Panc1 (cell line): ENCODE measurements around the gene PELI3. TPM values are rescaled to one million over a fixed set of nuclear protein-coding genes. Genes with fewer than 3 reads are reported as not detected.

Source experiments
- ATAC-seq: fragments of 200-7000 bp; cut with Tn5 transposase; 2 replicates; pipeline ENCODE4 v1.9.1; 2020; ENCODE audit warnings: mild to moderate bottlenecking, moderate library complexity
- BruUV-seq: library from RNA; stranded (reverse); fragments of 400-500 nt; replicated peaks from 2 replicates; lab custom pipeline; 2021; lab: Mats Ljungman, UMichigan
- CTCF ChIA-PET: fragments of 300-600 bp; sonication (Branson Sonifier 250); formaldehyde crosslinking; loops from one replicate; lab custom pipeline; 2022; ENCODE audit warnings: antibody characterized with exemption; lab: Charles Lee
- POLR2A ChIA-PET: fragments of 300-600 bp; sonication (Branson Sonifier 250); formaldehyde crosslinking; loops from one replicate; lab custom pipeline; 2022; ENCODE audit warnings: antibody characterized with exemption; lab: Charles Lee
- DNase-seq: peaks from one replicate; pipeline ENCODE4 v3.0.0-alpha.2; 2010; ENCODE audit warnings: low read depth, low spot score
- H3K27ac ChIP-seq: 2 replicates; pipeline ENCODE4 v1.5.1; 2011; ENCODE audit warnings: mild to moderate bottlenecking, low read length, inconsistent platforms
- H3K27me3 ChIP-seq: fragments of 200-500 bp; sonication (Bioruptor generic); 2 replicates; pipeline ENCODE4 v1.6.0; 2014; ENCODE audit warnings: low read length, inconsistent platforms; ENCODE audit not compliant: control insufficient read depth, insufficient read depth
- H3K36me3 ChIP-seq: fragments of 200-500 bp; sonication (Bioruptor generic); 2 replicates; pipeline ENCODE4 v1.5.1; 2014; ENCODE audit warnings: inconsistent platforms, mild to moderate bottlenecking, low read length, moderate library complexity; ENCODE audit not compliant: control insufficient read depth, insufficient read depth
- H3K4me1 ChIP-seq: 2 replicates; pipeline ENCODE4 v1.5.1; 2011; ENCODE audit warnings: inconsistent platforms, mild to moderate bottlenecking, low read length, moderate library complexity; ENCODE audit not compliant: control insufficient read depth, insufficient read depth
- H3K4me3 ChIP-seq, 2 experiments: 2 replicates each; pipeline ENCODE4 v1.5.1; 2011 to 2012; ENCODE audit warnings: low read depth in 2 of 2, low read length in 2 of 2, mild to moderate bottlenecking in 2 of 2, inconsistent platforms in 1 of 2, moderate library complexity in 1 of 2
- H3K9me3 ChIP-seq: fragments of 200-500 bp; sonication (Bioruptor generic); 2 replicates; pipeline ENCODE4 v1.5.1; 2014; ENCODE audit warnings: low read depth, mild to moderate bottlenecking, inconsistent platforms, low read length, moderate library complexity; ENCODE audit not compliant: control insufficient read depth, insufficient read depth
- CTCF ChIP-seq: fragments of 450-650 bp; IDR thresholded peaks from 2 replicates; pipeline ENCODE4 v1.5.1; 2017; ENCODE audit warnings: mild to moderate bottlenecking
- POLR2AphosphoS5 ChIP-seq: IDR thresholded peaks from 2 replicates; pipeline ENCODE4 v1.6.1; 2012; ENCODE audit warnings: mild to moderate bottlenecking, low read depth, low read length, moderate library complexity
- REST ChIP-seq, 2 experiments: IDR thresholded peaks; 2 replicates each; pipeline ENCODE4 v1.6.1; 2011 to 2012; ENCODE audit warnings: low read depth in 2 of 2, control low read depth in 1 of 2, low read length in 1 of 2, mild to moderate bottlenecking in 1 of 2, moderate library complexity in 1 of 2; ENCODE audit not compliant: insufficient read depth in 1 of 2
- SIN3A ChIP-seq: IDR thresholded peaks from 2 replicates; pipeline ENCODE4 v1.6.1; 2012; ENCODE audit warnings: low read depth, mild to moderate bottlenecking, low read length, moderate library complexity, borderline replicate concordance; ENCODE audit not compliant: insufficient read depth
- TCF7L2 ChIP-seq: IDR thresholded peaks from 2 replicates; pipeline ENCODE4 v1.6.1; 2011; ENCODE audit warnings: mild to moderate bottlenecking, low read depth, low read length, inconsistent platforms
- in situ Hi-C: cut with HindIII; loops from 2 replicates; pipeline ENCODE4 v1.10.0; 2016; ENCODE audit warnings: low sequenced_read_pairs, low pct_unique_long_range_greater_than_20kb
- intact Hi-C: fragments of 100-400 bp; cut with micrococcal nuclease; formaldehyde crosslinking; loops from one replicate; pipeline ENCODE4 v1.10.0; 2022; ENCODE audit not compliant: unreplicated experiment
- total RNA-seq: library from RNA; stranded (reverse); gene quantifications from one replicate; pipeline ENCODE4 v1.2.1, GENCODE V29; 2021; ENCODE audit not compliant: unreplicated experiment

The PELI3 gene
- total RNA-seq, 1 experiment from 2014 or later, result 9.1 TPM

- Histone ChIP-seq H3K27me3 (no peaks in the 10 kb centered on the region), H3K36me3 (no peaks in the 10 kb centered on the region), H3K27ac (no peak overlapping the region), H3K4me3 (no peak overlapping the region), H3K9me3 (no peaks in the 10 kb centered on the region), H3K4me1 (peaks cover 4% of the 10 kb centered on the region)
- intact Hi-C loops, result no loop called here
- no peak for TF ChIP-seq SIN3A
- TF ChIP-seq TCF7L2, result no peak
- no peak for TF ChIP-seq POLR2AphosphoS5
- no peak for TF ChIP-seq REST (IDR thresholded peaks at IDR 0.05; ENCODE audit: insufficient read depth in 1 of 2, low read depth in 2 of 2, low read length in 1 of 2)
- no peak for TF ChIP-seq CTCF
- ChIA-PET POLR2A (no interaction called here), CTCF (no interaction called here)
- in situ Hi-C loops, result no loop called here
- DNase-seq, result no peak
- BruUV-seq, result no TSS peak
- no peak for ATAC-seq
Observed at GRCh38 chr11:66476173-66476840, 9.6 kb downstream of the PELI3 start.

GRCh38 chr11:66476841-66477251 is 10.1 kb downstream of the PELI3 start:
- intact Hi-C loops (no loop called here), in situ Hi-C loops (no loop called here)
- H3K36me3 ChIP-seq, result no peaks in the 10 kb centered on the region
- ChIA-PET CTCF (no interaction called here), POLR2A (no interaction called here)
- H3K4me3 ChIP-seq, result no peak overlapping the region
- BruUV-seq, result no TSS peak
- TF ChIP-seq POLR2AphosphoS5 (no peak), REST (IDR thresholded peaks at IDR 0.05; ENCODE audit: insufficient read depth in 1 of 2, low read depth in 2 of 2, low read length in 1 of 2) (no peak), TCF7L2 (no peak), SIN3A (no peak), CTCF (no peak)
- no peak overlapping the region for H3K27ac ChIP-seq
- H3K4me1 ChIP-seq, result peaks cover 4% of the 10 kb centered on the region
- H3K27me3 ChIP-seq, result no peaks in the 10 kb centered on the region
- ATAC-seq (no peak), DNase-seq (no peak)
- no peaks in the 10 kb centered on the region for H3K9me3 ChIP-seq
